ENCODE data around the gene CREBBP. TPM values are rescaled to one million over a fixed set of nuclear protein-coding genes. Genes with fewer than 3 reads are reported as not detected.

CREBBP gene
- total RNA-seq, 2 experiments from 2014 or later = 36.0 to 72.3 TPM

DNA sequence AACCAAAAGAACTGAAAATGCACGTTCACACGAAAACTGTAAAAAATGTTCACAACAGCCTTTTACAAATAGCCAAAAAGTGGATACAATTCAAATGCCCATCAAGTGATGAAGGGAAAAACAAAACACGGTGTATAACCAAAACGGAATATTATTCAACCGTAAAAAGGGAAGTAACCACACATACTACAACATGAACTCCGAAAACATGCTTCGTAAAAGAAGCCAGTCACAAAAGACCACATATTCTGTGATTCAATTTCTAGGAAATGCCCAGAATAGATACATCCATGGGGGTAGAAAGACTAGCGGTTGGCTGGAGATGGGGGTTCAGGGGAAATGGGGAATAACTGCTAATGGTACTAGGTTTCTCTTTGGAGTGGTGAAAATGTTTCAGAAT is 81.7 kb downstream of the CREBBP start:
- Histone ChIP-seq H3K9me3 (ENCODE audit: low read length) (no peaks in the 10 kb centered on the region), H3K4me2 (ENCODE audit: low read length) (peak overlapping the region; percentile 34), H3K79me2 (ENCODE audit: insufficient read depth, low read depth, low read length) (peaks cover 54% of the 10 kb centered on the region), H3K36me3 (ENCODE audit: insufficient read depth, low read length) (peaks cover 22% of the 10 kb centered on the region), H3K4me3 (ENCODE audit: low read depth, low read length, poor library complexity, severe bottlenecking) (no peak overlapping the region), H3K9me2 (ENCODE audit: insufficient read depth, low read length) (no peaks in the 10 kb centered on the region), H4K20me1 (ENCODE audit: insufficient read depth, low read length) (peaks cover 19% of the 10 kb centered on the region), H3K27ac (ENCODE audit: low read depth, low read length, poor library complexity, severe bottlenecking) (no peak overlapping the region), H2AFZ (ENCODE audit: low read length) (no peak overlapping the region), H3K4me1 (ENCODE audit: insufficient read depth, low read length, poor library complexity, severe bottlenecking) (peaks cover 18% of the 10 kb centered on the region)
- intact Hi-C loops (cut with micrococcal nuclease; ENCODE audit: unreplicated experiment) = loop anchor here (5.0 kb wide), 1 partner anchor 68 kb away; no protein-coding TSS in a partner anchor
- no peak for DNase-seq (ENCODE audit: low spot score)
- no TSS peak for BruUV-seq (replicated peaks)
- ChIA-PET POLR2A (no interaction called here), CTCF (ENCODE audit: unreplicated experiment) (no interaction called here)
- no peak for TF ChIP-seq EZH2phosphoT487 (IDR thresholded peaks at IDR 0.05; ENCODE audit: borderline replicate concordance, low read depth, low read length)
- TF ChIP-seq, protein P1, sequence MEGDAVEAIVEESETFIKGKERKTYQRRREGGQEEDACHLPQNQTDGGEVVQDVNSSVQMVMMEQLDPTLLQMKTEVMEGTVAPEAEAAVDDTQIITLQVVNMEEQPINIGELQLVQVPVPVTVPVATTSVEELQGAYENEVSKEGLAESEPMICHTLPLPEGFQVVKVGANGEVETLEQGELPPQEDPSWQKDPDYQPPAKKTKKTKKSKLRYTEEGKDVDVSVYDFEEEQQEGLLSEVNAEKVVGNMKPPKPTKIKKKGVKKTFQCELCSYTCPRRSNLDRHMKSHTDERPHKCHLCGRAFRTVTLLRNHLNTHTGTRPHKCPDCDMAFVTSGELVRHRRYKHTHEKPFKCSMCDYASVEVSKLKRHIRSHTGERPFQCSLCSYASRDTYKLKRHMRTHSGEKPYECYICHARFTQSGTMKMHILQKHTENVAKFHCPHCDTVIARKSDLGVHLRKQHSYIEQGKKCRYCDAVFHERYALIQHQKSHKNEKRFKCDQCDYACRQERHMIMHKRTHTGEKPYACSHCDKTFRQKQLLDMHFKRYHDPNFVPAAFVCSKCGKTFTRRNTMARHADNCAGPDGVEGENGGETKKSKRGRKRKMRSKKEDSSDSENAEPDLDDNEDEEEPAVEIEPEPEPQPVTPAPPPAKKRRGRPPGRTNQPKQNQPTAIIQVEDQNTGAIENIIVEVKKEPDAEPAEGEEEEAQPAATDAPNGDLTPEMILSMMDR (conservative IDR thresholded peaks at IDR 0.05; ENCODE audit: low read length) = no peak

- H3K4me2 ChIP-seq (ENCODE audit: low read length) = peak overlapping the region; percentile 34
- H3K4me3 ChIP-seq (ENCODE audit: low read depth, low read length, poor library complexity, severe bottlenecking) = no peak overlapping the region
- no peaks in the 10 kb centered on the region for H3K9me2 ChIP-seq (ENCODE audit: insufficient read depth, low read length)
- no peak for DNase-seq (ENCODE audit: low spot score)
- no peaks in the 10 kb centered on the region for H3K9me3 ChIP-seq (ENCODE audit: low read length)
- CTCF ChIA-PET (ENCODE audit: unreplicated experiment) = no interaction called here
- H3K36me3 ChIP-seq (ENCODE audit: insufficient read depth, low read length) = peaks cover 23% of the 10 kb centered on the region
- intact Hi-C loops (cut with micrococcal nuclease; ENCODE audit: unreplicated experiment) = loop anchor here (5.0 kb wide), 1 partner anchor 69 kb away; no protein-coding TSS in a partner anchor
- H3K4me1 ChIP-seq (ENCODE audit: insufficient read depth, low read length, poor library complexity, severe bottlenecking) = peaks cover 18% of the 10 kb centered on the region
- no peak for TF ChIP-seq EZH2phosphoT487 (IDR thresholded peaks at IDR 0.05; ENCODE audit: borderline replicate concordance, low read depth, low read length)
- TF ChIP-seq, protein P1 (conservative IDR thresholded peaks at IDR 0.05; ENCODE audit: low read length) = no peak; the same call in 1 of the 2 replicates
- peaks cover 54% of the 10 kb centered on the region for H3K79me2 ChIP-seq (ENCODE audit: insufficient read depth, low read depth, low read length)
- no peak overlapping the region for H2AFZ ChIP-seq (ENCODE audit: low read length)
- BruUV-seq (replicated peaks) = no TSS peak
- peaks cover 19% of the 10 kb centered on the region for H4K20me1 ChIP-seq (ENCODE audit: insufficient read depth, low read length)
- POLR2A ChIA-PET = no interaction called here
- no peak overlapping the region for H3K27ac ChIP-seq (ENCODE audit: low read depth, low read length, poor library complexity, severe bottlenecking)
These were observed 82.4 kb downstream of the CREBBP start for GRCh38 chr16:3797904-3798811.

DNA sequence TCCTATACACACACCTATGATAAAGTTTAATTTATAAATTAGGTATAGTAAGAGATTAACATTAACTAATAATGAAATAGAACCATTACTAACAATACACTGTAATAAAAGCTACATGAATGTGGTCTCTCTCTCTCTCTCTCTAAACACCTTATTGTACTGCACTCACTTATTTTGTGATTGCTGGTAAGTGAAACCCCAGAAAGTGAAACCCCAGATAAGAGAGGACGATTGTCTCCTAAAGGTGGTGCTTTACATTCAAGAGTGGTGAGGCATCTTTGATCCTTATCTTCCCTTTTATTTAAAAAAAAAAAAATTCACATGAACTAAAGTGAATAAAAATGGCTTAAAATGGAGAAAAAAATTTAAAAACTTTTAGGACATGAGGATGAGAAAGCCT is 83.0 kb downstream of the CREBBP start:
- H3K4me3 ChIP-seq (ENCODE audit: low read depth, low read length, poor library complexity, severe bottlenecking) = no peak overlapping the region
- intact Hi-C loops (cut with micrococcal nuclease; ENCODE audit: unreplicated experiment) = loop anchor here (5.0 kb wide), 1 partner anchor 70 kb away; no protein-coding TSS in a partner anchor
- no peak for DNase-seq (ENCODE audit: low spot score)

More for the DNA sequence above, 83.0 kb downstream of the CREBBP start:
- Histone ChIP-seq H3K4me1 (ENCODE audit: insufficient read depth, low read length, poor library complexity, severe bottlenecking) (peaks cover 18% of the 10 kb centered on the region), H2AFZ (ENCODE audit: low read length) (no peak overlapping the region), H3K9me3 (ENCODE audit: low read length) (no peaks in the 10 kb centered on the region), H3K36me3 (ENCODE audit: insufficient read depth, low read length) (peaks cover 25% of the 10 kb centered on the region), H3K79me2 (ENCODE audit: insufficient read depth, low read depth, low read length) (peaks cover 54% of the 10 kb centered on the region), H3K27ac (ENCODE audit: low read depth, low read length, poor library complexity, severe bottlenecking) (no peak overlapping the region), H3K4me2 (ENCODE audit: low read length) (0 out of 2 replicates have a peak overlapping the region, but pooled peaks have one; percentile 34), H4K20me1 (ENCODE audit: insufficient read depth, low read length) (peaks cover 19% of the 10 kb centered on the region), H3K9me2 (ENCODE audit: insufficient read depth, low read length) (no peaks in the 10 kb centered on the region)
- TF ChIP-seq, protein P1 (conservative IDR thresholded peaks at IDR 0.05; ENCODE audit: low read length) = no peak
- no peak for TF ChIP-seq EZH2phosphoT487 (IDR thresholded peaks at IDR 0.05; ENCODE audit: borderline replicate concordance, low read depth, low read length)
- no TSS peak for BruUV-seq (replicated peaks)
- ChIA-PET CTCF (ENCODE audit: unreplicated experiment) (no interaction called here), POLR2A (no interaction called here)

Measured in OCI-LY7 (cell line).